Rectal smooth muscle tissue (tissue), 1 donor: Measurements from ENCODE around the gene GALNT9.

Source experiments
- H3K27ac ChIP-seq: one replicate; pipeline ENCODE4 v1.7.0; 2013; ENCODE audit warnings: low read depth, low read length, inconsistent platforms
- H3K27me3 ChIP-seq: one replicate; pipeline ENCODE4 v1.7.0; 2013; ENCODE audit warnings: low read length; ENCODE audit not compliant: control insufficient read depth, insufficient read depth
- H3K36me3 ChIP-seq: one replicate; pipeline ENCODE4 v1.7.0; 2013; ENCODE audit warnings: low read length; ENCODE audit not compliant: control insufficient read depth, insufficient read depth
- H3K4me1 ChIP-seq: one replicate; pipeline ENCODE4 v1.7.0; 2013; ENCODE audit warnings: low read length; ENCODE audit not compliant: control insufficient read depth, insufficient read depth
- H3K4me3 ChIP-seq: one replicate; pipeline ENCODE4 v1.7.0; 2013; ENCODE audit warnings: low read length
- H3K9ac ChIP-seq: one replicate; pipeline ENCODE4 v1.7.0; 2013; ENCODE audit warnings: low read length

The GALNT9 gene

DNA sequence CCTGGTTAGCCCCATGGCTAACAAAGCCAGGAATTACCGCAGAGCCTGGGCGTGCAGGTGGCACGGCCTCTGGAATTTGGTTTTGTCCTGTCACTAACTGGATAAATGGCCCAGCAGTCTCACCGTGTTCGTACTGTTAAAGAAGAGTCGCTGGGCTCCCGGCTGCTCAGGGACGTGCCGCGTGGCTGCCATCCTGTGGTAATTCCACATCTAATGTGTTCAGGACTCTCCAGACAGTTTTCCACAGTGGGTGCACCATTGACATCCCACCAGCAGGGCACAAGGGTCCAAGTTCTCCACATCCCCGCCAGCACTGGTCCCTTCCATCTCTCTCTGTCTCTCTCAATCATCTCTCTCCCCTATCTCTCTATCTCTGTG lies 165.5 kb downstream of the GALNT9 start:
- Histone ChIP-seq H3K9ac (no peak overlapping the region), H3K4me1 (no peaks in the 10 kb centered on the region), H3K27me3 (no peaks in the 10 kb centered on the region), H3K4me3 (no peak overlapping the region), H3K27ac (no peak overlapping the region), H3K36me3 (no peaks in the 10 kb centered on the region)

DNA sequence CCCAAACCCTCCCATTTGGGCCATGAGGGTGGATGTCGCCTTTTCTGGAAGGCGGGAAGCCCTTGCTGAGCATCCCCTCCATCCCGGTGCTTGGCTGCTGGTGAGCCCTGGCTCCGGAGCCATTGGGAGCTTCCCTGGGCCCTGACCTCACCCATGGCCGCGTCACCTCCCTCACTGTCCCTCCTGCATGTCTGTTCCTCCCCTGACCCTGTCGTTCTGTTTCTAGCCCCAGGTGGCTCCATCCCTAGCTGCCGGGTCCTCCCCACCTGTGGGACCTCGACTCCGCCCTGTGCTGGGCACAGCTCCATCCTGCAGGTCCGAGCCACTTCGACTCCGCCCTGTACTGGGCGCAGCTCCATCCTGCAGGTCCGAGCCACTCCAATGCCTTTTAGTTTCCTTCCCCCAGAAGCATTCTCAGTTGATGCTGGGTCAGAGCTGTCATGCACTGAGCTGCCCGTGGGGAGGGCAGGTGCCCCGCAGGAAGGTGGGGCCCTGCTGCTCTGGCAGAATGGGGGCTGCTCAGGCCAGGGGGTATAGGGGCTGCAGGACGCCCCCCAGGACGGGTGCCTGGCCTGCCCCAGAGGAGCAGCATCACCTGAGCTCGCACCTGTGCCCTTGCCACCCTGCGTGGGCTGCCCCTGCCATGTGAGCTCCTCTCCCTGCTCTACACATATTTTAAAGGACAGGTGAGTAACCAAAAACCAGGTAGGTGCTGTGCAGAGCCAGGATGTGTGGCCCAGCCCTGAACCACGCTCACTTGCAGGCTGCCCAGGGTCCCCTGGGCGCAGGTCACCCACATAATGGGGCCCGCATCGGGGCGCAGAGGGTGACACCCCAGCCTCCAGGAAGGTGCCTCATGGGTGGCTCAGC lies 166.1 kb downstream of the GALNT9 start:
- H3K27ac ChIP-seq, result no peak overlapping the region
- H3K4me3 ChIP-seq, result no peak overlapping the region
- H3K4me1 ChIP-seq, result no peaks in the 10 kb centered on the region
- no peak overlapping the region for H3K9ac ChIP-seq
- H3K27me3 ChIP-seq, result no peaks in the 10 kb centered on the region
- H3K36me3 ChIP-seq, result no peaks in the 10 kb centered on the region

DNA sequence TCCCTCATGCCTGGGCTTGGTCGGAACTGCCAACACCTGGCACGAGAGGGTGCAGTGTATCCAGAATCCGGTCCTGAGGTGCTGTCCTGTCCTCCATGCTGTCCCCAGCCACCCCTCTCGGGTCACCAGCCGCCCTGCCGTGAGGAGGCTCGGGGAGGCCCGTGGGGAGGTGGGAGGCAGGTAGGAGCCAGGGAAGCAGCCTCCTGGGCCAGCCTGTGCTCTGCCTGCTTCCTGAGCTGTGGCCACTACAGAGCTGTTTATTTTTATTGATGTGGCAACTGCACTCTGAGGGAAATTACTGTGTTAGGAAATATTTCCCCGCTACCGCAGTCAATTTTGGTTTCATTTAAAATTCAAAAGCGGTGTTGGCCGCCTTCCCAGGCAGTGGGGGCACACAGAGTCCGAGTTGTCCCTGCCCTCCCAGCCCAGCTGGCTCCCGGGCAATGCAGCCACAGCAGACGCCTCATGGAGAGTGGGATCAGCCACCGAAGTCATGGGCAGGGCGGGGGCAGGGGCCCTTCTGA lies 166.8 kb downstream of the GALNT9 start:
- Histone ChIP-seq H3K4me3 (no peak overlapping the region), H3K4me1 (no peaks in the 10 kb centered on the region)

DNA sequence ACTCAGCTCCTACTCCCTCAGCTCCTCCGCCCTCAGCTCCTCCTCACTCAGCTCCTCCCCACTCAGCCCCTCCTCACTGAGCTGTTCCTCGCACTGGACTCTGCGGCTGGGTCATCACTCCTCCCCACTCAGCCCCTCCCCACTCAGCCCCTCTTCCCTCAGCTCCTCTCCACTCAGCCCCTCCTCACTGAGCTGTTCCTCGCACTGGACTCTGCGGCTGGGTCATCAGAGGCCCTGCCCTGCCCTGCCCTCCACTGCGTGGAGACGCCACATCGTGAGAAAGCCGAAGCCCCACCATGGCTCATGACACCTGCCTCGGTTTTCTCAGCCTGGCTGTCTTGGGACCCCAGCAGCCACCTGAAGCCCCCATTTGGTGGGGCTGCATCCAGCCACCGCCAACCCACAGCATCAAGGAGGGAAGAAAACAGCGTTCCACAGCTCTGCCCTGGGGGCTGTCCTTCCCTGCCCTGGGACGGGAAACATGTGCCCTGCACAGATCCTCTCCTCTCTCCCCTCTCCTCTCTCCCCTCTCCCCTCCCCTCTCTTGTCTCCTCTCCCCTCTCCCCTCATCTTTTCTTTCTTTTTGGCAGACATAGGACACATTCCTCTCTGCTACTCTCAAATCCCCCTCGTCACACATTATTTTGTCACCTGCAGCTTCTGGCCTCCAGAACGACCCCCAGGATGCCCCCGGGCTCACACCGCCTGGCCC lies 167.4 kb downstream of the GALNT9 start:
- Histone ChIP-seq H3K4me1 (no peaks in the 10 kb centered on the region), H3K27ac (no peak overlapping the region), H3K4me3 (no peak overlapping the region), H3K36me3 (peaks cover 5% of the 10 kb centered on the region), H3K27me3 (no peaks in the 10 kb centered on the region), H3K9ac (no peak overlapping the region)

More for the DNA sequence above, 166.8 kb downstream of the GALNT9 start:
- H3K27me3 ChIP-seq, result no peaks in the 10 kb centered on the region
- H3K27ac ChIP-seq, result no peak overlapping the region
- H3K36me3 ChIP-seq, result peaks cover 4% of the 10 kb centered on the region
- H3K9ac ChIP-seq, result no peak overlapping the region

DNA sequence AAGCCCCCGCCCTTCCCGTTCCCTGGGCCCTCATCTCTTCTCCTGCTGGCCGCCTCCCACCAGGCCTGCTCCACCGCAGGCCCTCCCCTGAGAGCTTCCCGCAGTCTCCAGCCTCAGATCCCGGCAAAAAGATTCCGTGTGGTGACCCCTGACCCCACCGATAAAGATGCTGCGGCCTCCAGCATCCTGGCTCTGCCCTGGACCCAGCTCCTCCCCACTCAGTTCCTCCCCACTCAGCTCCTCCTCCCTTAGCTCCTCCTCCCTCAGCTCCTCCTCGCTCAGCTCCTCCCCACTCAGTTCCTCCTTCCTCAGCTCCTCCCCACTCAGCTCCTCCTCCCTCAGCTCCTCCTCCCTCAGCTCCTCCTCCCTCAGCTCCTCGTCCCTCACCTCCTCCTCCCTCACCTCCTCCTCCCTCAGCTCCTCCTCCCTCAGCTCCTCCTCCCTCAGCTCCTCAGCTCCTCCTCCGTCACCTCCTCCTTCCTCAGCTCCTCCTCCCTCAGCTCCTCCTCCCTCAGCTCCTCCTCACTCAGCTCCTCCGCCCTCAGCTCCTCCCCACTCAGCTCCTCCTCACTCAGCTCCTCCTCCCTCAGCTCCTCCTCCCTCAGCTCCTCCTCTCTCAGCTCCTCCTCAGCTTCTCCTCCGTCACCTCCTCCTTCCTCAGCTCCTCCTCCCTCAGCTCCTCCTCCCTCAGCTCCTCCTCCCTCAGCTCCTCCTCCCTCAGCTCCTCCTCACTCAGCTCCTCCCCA lies 168.2 kb downstream of the GALNT9 start:
- no peak overlapping the region for H3K27ac ChIP-seq
- no peaks in the 10 kb centered on the region for H3K27me3 ChIP-seq
- H3K4me1 ChIP-seq, result no peaks in the 10 kb centered on the region
- no peak overlapping the region for H3K4me3 ChIP-seq
- H3K36me3 ChIP-seq, result peaks cover 5% of the 10 kb centered on the region
- H3K9ac ChIP-seq, result no peak overlapping the region

DNA sequence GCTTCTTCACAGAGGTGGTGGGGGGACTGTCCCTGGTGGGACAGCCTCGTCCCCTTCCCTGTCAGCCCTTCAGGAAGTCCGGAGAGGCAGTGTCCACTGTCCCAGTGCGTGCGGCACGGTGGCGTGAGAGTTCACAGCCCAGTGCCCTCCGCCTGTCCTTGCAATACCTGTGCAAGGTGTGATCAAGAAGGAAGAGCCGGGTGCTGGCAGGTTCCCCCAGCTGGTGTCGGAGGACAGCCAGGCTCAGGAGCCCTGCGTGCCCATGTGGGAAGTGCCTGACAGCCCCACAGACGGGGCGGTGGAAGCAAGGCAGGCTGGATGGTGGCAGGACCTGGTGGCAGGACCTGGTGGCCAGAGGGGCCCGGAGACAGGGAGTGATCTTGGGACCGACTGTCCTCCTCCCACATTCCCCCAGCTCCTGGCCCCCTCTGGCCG lies 168.8 kb downstream of the GALNT9 start:
- Histone ChIP-seq H3K27ac (no peak overlapping the region), H3K36me3 (peaks cover 5% of the 10 kb centered on the region), H3K4me3 (no peak overlapping the region), H3K9ac (no peak overlapping the region), H3K27me3 (no peaks in the 10 kb centered on the region), H3K4me1 (no peaks in the 10 kb centered on the region)

DNA sequence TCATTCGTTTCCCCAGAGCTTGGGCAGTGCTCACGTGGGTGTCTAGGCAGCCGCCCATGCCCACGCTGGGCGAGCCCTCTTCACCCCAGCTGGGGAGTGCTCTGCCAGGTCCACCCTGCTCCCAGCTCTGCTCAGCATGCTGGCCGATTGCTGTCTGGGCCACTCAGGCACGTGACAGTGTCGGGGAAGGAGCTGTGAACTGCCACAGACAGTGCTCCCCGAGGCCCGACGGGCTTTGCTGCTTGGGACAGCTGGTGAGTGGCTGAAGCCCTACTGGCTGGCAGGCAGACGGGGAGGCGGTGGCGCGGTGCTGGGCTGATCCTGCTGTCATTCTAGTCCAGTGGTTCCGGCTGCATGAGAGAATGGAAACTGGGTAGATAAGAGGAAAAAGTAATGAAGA lies 169.4 kb downstream of the GALNT9 start:
- Histone ChIP-seq H3K27me3 (no peaks in the 10 kb centered on the region), H3K9ac (no peak overlapping the region), H3K36me3 (peaks cover 5% of the 10 kb centered on the region), H3K4me3 (no peak overlapping the region), H3K27ac (no peak overlapping the region), H3K4me1 (no peaks in the 10 kb centered on the region)

DNA sequence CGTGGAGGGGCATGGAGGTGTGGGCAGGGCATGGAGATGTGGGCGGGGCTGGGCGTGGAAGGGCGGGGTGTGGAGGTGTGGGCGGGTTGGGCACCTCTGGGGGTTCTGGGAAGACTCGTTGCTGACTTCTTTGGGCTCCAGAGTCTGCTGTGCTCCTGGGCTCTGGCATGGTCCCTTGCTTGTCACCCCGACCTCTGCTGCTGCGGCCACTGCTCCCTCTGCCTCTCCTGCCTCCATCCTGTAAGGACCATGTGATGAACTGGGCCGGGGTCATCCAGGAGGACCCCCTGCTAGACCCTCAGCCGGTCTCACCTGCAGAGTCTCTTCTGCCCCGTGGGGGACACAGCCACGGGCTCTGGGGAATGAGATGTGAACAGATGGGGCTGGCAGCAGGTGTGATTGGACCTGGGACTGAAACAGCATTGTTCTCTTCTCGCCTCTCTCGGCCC lies 169.8 kb downstream of the GALNT9 start:
- Histone ChIP-seq H3K4me3 (no peak overlapping the region), H3K27me3 (no peaks in the 10 kb centered on the region), H3K9ac (no peak overlapping the region), H3K27ac (no peak overlapping the region), H3K36me3 (peaks cover 5% of the 10 kb centered on the region), H3K4me1 (no peaks in the 10 kb centered on the region)

DNA sequence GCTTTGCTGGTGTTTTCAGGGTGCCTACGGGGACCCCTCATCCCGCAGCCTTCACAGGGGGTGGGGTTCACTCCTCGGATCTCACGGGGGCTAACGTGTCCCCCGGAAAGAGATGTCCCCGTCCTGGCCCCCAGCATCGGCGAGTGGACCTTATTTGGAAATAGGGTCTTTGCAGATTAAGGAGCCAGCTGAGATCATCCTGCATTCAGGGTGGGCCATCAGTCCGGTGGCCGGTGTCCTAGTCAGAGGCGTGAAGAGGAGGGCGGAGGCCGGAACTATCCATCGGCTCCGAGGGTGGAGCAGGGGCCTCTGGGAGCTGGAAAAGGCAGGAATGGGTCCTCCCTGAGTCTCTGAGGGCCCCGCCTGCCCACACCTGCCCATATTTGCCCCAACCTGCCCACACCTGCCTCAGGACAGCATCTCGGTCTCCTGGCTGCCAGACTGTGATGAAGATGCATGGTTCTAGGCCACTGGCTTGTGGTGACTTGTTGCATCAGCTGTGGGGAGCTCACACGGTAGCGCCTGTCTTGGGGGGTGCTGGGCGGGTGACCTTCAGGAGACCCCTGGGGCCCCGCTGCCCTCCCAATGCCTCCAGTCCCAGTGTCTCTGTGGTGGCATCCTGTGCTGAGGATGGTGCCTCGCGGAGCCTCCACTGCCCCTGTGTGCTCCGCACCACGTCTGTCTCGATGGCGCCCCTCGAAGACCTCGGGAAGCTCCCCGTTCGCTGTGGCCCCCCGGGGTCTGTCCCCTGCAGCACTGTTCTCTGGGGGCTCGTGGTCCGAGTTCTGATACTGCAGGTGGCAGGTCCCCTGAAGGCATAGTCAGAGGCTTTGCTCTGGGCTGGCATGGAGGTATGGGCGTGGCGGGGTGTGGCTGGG lies 170.5 kb downstream of the GALNT9 start:
- H3K27me3 ChIP-seq, result no peaks in the 10 kb centered on the region
- no peak overlapping the region for H3K27ac ChIP-seq
- H3K4me1 ChIP-seq, result no peaks in the 10 kb centered on the region
- no peak overlapping the region for H3K4me3 ChIP-seq
- H3K9ac ChIP-seq, result no peak overlapping the region
- peaks cover 5% of the 10 kb centered on the region for H3K36me3 ChIP-seq

DNA sequence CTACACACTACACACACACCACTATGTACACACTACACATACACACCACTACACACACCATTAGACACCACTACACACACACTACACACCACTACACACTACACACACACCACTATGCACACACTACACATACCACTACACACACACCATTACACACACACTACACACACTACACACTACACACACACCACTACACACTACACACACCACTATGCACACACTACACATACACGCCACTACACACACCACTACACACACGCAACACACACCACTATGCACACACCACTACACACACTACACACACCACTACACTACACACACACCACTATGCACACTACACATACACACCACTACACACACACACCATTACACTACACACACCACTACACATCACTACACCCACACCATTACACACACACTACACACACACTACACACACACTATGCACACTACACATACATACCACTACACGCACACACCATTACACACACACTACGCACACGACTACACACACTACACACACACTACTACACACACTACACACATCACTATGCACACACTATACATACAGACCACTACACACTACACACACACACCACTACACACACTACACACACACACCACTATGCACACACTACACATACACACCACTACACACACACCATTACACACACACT lies 171.5 kb downstream of the GALNT9 start:
- H3K27me3 ChIP-seq, result no peaks in the 10 kb centered on the region
- H3K4me1 ChIP-seq, result no peaks in the 10 kb centered on the region
- no peak overlapping the region for H3K27ac ChIP-seq
- no peak overlapping the region for H3K4me3 ChIP-seq
- H3K9ac ChIP-seq, result no peak overlapping the region
- peaks cover 5% of the 10 kb centered on the region for H3K36me3 ChIP-seq

DNA sequence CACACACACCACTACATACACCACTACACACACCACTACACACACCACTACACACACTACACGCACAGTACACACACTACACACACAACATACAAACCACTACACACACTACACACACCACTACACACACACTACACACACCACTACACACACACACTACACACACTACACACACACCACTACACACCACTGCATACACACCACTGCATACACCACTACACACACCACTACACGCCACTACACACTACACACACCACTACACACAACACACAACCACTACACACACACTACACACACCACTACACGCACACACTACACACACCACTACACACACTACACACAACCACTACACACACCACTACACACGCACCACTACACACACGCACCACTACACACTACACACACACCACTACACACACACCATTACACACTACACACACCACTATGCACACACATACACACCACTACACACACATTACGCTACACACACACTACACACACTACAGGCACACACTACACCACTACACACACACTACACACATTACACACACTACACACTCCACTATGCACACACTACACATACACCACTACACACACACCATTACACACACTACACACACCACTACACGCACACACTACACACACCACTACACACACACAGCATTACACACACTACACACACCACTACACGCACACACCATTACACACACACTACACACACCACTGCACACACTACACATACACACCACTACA lies 172.6 kb downstream of the GALNT9 start:
- Histone ChIP-seq H3K9ac (no peak overlapping the region), H3K27ac (no peak overlapping the region), H3K4me3 (no peak overlapping the region), H3K36me3 (peaks cover 5% of the 10 kb centered on the region), H3K27me3 (no peaks in the 10 kb centered on the region), H3K4me1 (no peaks in the 10 kb centered on the region)
